ENCODE results near the gene PPIL6.

PPIL6 gene

GRCh38 chr6:109363753-109364152, 76.7 kb downstream of the PPIL6 start:
- no peak for DNase-seq (ENCODE audit: low read depth in 2 of 2)

- DNase-seq (ENCODE audit: low read depth in 2 of 2), result no peak
These were observed 78.1 kb downstream of the PPIL6 start for GRCh38 chr6:109362102-109362884.

GRCh38 chr6:109360791-109361190, 79.6 kb downstream of the PPIL6 start:
- no peak for DNase-seq (ENCODE audit: low read depth in 2 of 2)

- DNase-seq (ENCODE audit: low read depth in 2 of 2), result no peak
These were observed 80.1 kb downstream of the PPIL6 start for GRCh38 chr6:109360281-109360680.

- no peak for DNase-seq (ENCODE audit: low read depth in 2 of 2)
These were observed 81.2 kb downstream of the PPIL6 start for GRCh38 chr6:109359248-109359647.

GRCh38 chr6:109358204-109358603, 82.2 kb downstream of the PPIL6 start:
- DNase-seq (ENCODE audit: low read depth in 2 of 2), result no peak

- DNase-seq (ENCODE audit: low read depth in 2 of 2), result no peak
These were observed 84.2 kb downstream of the PPIL6 start for GRCh38 chr6:109356237-109356636.

GRCh38 chr6:109351231-109352130, 88.9 kb downstream of the PPIL6 start:
- DNase-seq (ENCODE audit: low read depth in 2 of 2), result no peak

- DNase-seq (ENCODE audit: low read depth in 2 of 2), result no peak
These were observed 90.9 kb downstream of the PPIL6 start for GRCh38 chr6:109349419-109349987.

- DNase-seq (ENCODE audit: low read depth in 2 of 2), result no peak
These were observed 92.2 kb downstream of the PPIL6 start for GRCh38 chr6:109348226-109348625.

- no peak for DNase-seq (ENCODE audit: low read depth in 2 of 2)
These were observed 92.6 kb downstream of the PPIL6 start for GRCh38 chr6:109347779-109348178.

GRCh38 chr6:109345986-109346385, 94.4 kb downstream of the PPIL6 start:
- DNase-seq (ENCODE audit: low read depth in 2 of 2), result no peak

- DNase-seq (ENCODE audit: low read depth in 2 of 2), result no peak
These were observed 96.2 kb downstream of the PPIL6 start for GRCh38 chr6:109344226-109344625.

GRCh38 chr6:109343518-109343917, 96.9 kb downstream of the PPIL6 start:
- no peak for DNase-seq (ENCODE audit: low read depth in 2 of 2)

GRCh38 chr6:109342911-109343310, 97.5 kb downstream of the PPIL6 start:
- DNase-seq (ENCODE audit: low read depth in 2 of 2), result no peak

- DNase-seq (ENCODE audit: low read depth in 2 of 2), result no peak
These were observed 97.9 kb downstream of the PPIL6 start for GRCh38 chr6:109342506-109342905.

- DNase-seq (ENCODE audit: low read depth in 2 of 2), result no peak
These were observed 99.6 kb downstream of the PPIL6 start for GRCh38 chr6:109340811-109341210.

Measured in stimulated activated CD4-positive, alpha-beta T cell treated with anti-CD3 and anti-CD28 coated beads, Interleukin-4, amount 100 ng/mL, for 48 hours (primary cell).